ENCODE data around the gene LAD1.

Gene LAD1

DNA sequence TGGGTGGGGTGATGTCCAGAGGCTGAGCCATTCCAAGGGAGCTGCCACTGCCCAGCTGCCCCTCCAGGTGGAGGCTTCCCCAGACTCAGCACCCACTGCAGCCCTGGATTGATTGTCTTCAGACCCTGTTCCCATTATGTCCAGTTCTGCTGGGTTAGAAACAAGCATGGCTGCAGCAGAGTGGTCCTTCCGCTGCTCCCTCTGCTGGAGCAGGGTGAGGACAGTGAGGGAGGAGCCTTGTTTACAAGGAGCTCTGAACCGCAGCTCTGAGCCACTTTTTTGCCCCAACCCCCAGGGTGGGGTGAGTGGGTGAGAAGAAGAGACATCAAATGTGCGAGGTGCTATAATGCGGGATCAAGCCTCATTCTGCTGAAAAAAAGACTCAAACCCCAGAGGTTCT lies 24.0 kb downstream of the LAD1 start:
- in situ Hi-C loops (cut with HindIII; ENCODE audit: low sequenced_read_pairs): no loop called here
- H3K4me3 ChIP-seq (ENCODE audit: low read depth, low read length): no peak overlapping the region
- no peak for DNase-seq (ENCODE audit: low read depth, low spot score)
- peak; percentile 27 for TF ChIP-seq CTCF (IDR thresholded peaks at IDR 0.05; ENCODE audit: low read depth, low read length)

- no peak for DNase-seq (ENCODE audit: low read depth, low spot score)
- H3K4me3 ChIP-seq (ENCODE audit: low read depth, low read length): no peak overlapping the region
- in situ Hi-C loops (cut with HindIII; ENCODE audit: low sequenced_read_pairs): no loop called here
- TF ChIP-seq CTCF (IDR thresholded peaks at IDR 0.05; ENCODE audit: low read depth, low read length): no peak
These were observed 24.8 kb downstream of the LAD1 start for GRCh38 chr1:201374364-201374763.

DNA sequence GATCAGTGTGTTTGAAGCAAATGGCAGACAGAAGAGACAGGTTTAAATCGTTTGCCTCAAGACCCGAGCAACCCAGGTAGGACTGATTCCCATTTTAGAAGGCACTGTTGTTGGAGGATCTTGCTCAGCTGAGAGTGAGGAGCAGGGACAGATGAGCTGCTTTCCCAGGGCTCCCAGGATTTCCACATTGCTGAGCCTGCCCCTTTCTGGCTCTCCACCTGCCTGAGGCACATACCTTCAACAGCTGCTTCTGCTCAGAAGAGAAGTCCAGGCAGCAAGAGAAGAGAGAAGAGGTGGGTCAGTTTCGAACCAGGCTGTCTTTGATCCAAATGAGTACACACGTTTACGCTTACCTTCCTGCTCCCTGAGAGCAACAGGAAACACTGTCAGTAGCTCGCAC lies 27.3 kb downstream of the LAD1 start:
- TF ChIP-seq CTCF (IDR thresholded peaks at IDR 0.05; ENCODE audit: low read depth, low read length): no peak
- DNase-seq (ENCODE audit: low read depth, low spot score): no peak
- in situ Hi-C loops (cut with HindIII; ENCODE audit: low sequenced_read_pairs): no loop called here
- H3K4me3 ChIP-seq (ENCODE audit: low read depth, low read length): no peak overlapping the region

- no peak for DNase-seq (ENCODE audit: low read depth, low spot score)
- in situ Hi-C loops (cut with HindIII; ENCODE audit: low sequenced_read_pairs): no loop called here
- H3K4me3 ChIP-seq (ENCODE audit: low read depth, low read length): no peak overlapping the region
- TF ChIP-seq CTCF (IDR thresholded peaks at IDR 0.05; ENCODE audit: low read depth, low read length): no peak
These were observed 27.8 kb downstream of the LAD1 start for GRCh38 chr1:201371276-201371675.

- in situ Hi-C loops (cut with HindIII; ENCODE audit: low sequenced_read_pairs): no loop called here
- no peak overlapping the region for H3K4me3 ChIP-seq (ENCODE audit: low read depth, low read length)
- TF ChIP-seq CTCF (IDR thresholded peaks at IDR 0.05; ENCODE audit: low read depth, low read length): no peak
- no peak for DNase-seq (ENCODE audit: low read depth, low spot score)
These were observed 28.6 kb downstream of the LAD1 start for GRCh38 chr1:201370500-201370899.

- no peak for TF ChIP-seq CTCF (IDR thresholded peaks at IDR 0.05; ENCODE audit: low read depth, low read length)
- no peak for DNase-seq (ENCODE audit: low read depth, low spot score)
- in situ Hi-C loops (cut with HindIII; ENCODE audit: low sequenced_read_pairs): no loop called here
These were observed 29.9 kb downstream of the LAD1 start for GRCh38 chr1:201369209-201369608.

DNA sequence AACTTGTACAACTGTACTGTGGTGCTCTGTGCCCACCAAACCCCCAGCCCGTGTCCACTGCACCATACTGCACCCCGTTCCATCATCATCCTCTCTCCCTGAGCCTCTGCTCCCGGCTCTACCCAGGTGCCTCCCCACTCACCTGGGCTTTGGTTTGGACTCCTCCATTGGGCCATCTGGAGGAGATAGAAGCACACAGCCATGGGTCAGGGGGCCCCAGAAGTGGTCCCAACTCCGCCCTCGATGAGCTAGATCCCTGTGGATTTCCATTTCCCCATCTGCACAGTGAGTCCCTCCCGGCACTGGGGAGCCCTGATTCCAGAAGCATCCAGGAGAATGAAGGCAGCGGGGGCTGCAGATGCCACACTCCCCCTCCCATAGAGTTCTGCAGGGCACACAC lies 32.4 kb downstream of the LAD1 start:
- no peak for DNase-seq (ENCODE audit: low read depth, low spot score)
- TF ChIP-seq CTCF (IDR thresholded peaks at IDR 0.05; ENCODE audit: low read depth, low read length): no peak
- in situ Hi-C loops (cut with HindIII; ENCODE audit: low sequenced_read_pairs): no loop called here
- no peak overlapping the region for H3K4me3 ChIP-seq (ENCODE audit: low read depth, low read length)

More at GRCh38 chr1:201369209-201369608, 29.9 kb downstream of the LAD1 start:
- H3K4me3 ChIP-seq (ENCODE audit: low read depth, low read length): no peak overlapping the region

Data from astrocyte of the spinal cord (primary cell).